GM21717 (cell line): Measurements from ENCODE around the gene ITGA11.
"Not testable (repeated sequence)": the region's sequence is repeated elsewhere in the genome, so short reads cannot be mapped to it uniquely, and the experiment has no call there.

Experiments
- ATAC-seq: cut with Tn5 transposase; IDR thresholded peaks from one replicate; pipeline ENCODE4 v1.9.1; 2021; ENCODE audit warnings: mild to moderate bottlenecking, moderate library complexity; ENCODE audit not compliant: unreplicated experiment

ITGA11 gene

GRCh38 chr15:68425428-68426060, 6.4 kb downstream of the ITGA11 start:
- no peak for ATAC-seq

- no peak for ATAC-seq
Measured at GRCh38 chr15:68424754-68425390, 7.1 kb downstream of the ITGA11 start.

GRCh38 chr15:68423359-68424296, 8.3 kb downstream of the ITGA11 start:
- ATAC-seq = no peak

- ATAC-seq = not testable (repeated sequence)
Measured at GRCh38 chr15:68422403-68423145, 9.4 kb downstream of the ITGA11 start.

GRCh38 chr15:68421798-68422402, 10.1 kb downstream of the ITGA11 start:
- ATAC-seq = no peak

GRCh38 chr15:68421115-68421551, 10.8 kb downstream of the ITGA11 start:
- no peak for ATAC-seq

GRCh38 chr15:68420186-68420684, 11.7 kb downstream of the ITGA11 start:
- no peak for ATAC-seq

GRCh38 chr15:68419301-68420175, 12.4 kb downstream of the ITGA11 start:
- ATAC-seq = no peak

GRCh38 chr15:68418611-68419161, 13.3 kb downstream of the ITGA11 start:
- ATAC-seq = no peak

GRCh38 chr15:68417897-68418296, 14.1 kb downstream of the ITGA11 start:
- no peak for ATAC-seq

GRCh38 chr15:68417051-68417450, 14.9 kb downstream of the ITGA11 start:
- no peak for ATAC-seq

GRCh38 chr15:68416158-68416535, 15.8 kb downstream of the ITGA11 start:
- no peak for ATAC-seq

- ATAC-seq = no peak
Measured at GRCh38 chr15:68415501-68416157, 16.3 kb downstream of the ITGA11 start.

- ATAC-seq = no peak
Measured at GRCh38 chr15:68415061-68415460, 16.9 kb downstream of the ITGA11 start.

- no peak for ATAC-seq
Measured at GRCh38 chr15:68414591-68414990, 17.4 kb downstream of the ITGA11 start.

GRCh38 chr15:68414206-68414555, 17.8 kb downstream of the ITGA11 start:
- no peak for ATAC-seq

- no peak for ATAC-seq
Measured at GRCh38 chr15:68413363-68414205, 18.4 kb downstream of the ITGA11 start.

- ATAC-seq = no peak
Measured at GRCh38 chr15:68412218-68412617, 19.7 kb downstream of the ITGA11 start.
